Ovary (tissue), 9 donors: ENCODE measurements around the gene GRK3. TPM values are rescaled to one million over a fixed set of nuclear protein-coding genes. Genes with fewer than 3 reads are reported as not detected.

Source experiments
- DNase-seq, 5 donors: peaks; one replicate each; pipeline ENCODE4 v3.0.0-alpha.2; 2019 to 2020
- H3K27ac ChIP-seq, 2 donors: fragments of 200-600 bp; one replicate each; pipeline versions ENCODE4 v1.5.1 to v1.8.0; 2019 to 2022
- H3K27me3 ChIP-seq: fragments of 200-600 bp; one replicate; pipeline ENCODE4 v1.8.0; 2022
- H3K36me3 ChIP-seq: fragments of 200-600 bp; sonication (generic); one replicate; pipeline ENCODE4 v1.5.1; 2019
- H3K4me1 ChIP-seq: one replicate; pipeline ENCODE4 v1.8.1; 2013; ENCODE audit warnings: mild to moderate bottlenecking, moderate library complexity; ENCODE audit not compliant: insufficient read depth
- H3K4me3 ChIP-seq: fragments of 200-600 bp; sonication (generic); one replicate; pipeline ENCODE4 v1.5.1; 2017
- H3K9me3 ChIP-seq, 2 donors: fragments of 200-600 bp in 1 of 2; sonication (generic) in 1 of 2; one replicate each; pipeline versions ENCODE4 v1.5.1 to v1.8.1; 2013 to 2019; ENCODE audit warnings: mild to moderate bottlenecking in 1 of 2, moderate library complexity in 1 of 2
- EP300 ChIP-seq: sonication (generic); formaldehyde crosslinking; IDR thresholded peaks from one replicate; pipeline ENCODE4 v1.6.1; 2017; ENCODE audit warnings: antibody characterized with exemption
- POLR2A ChIP-seq: fragments of 450-650 bp; IDR thresholded peaks from one replicate; pipeline ENCODE4 v1.6.1; 2017; ENCODE audit warnings: antibody characterized with exemption, mild to moderate bottlenecking, moderate library complexity
- WGBS, 3 donors: extraction: QIAGEN DNeasy Blood & Tissue Kit in 1 of 3; methylation state at CpG; one replicate each; pipeline versions ENCODE4 v1.1.5 to v1.1.7; 2013 to 2017; 5-methylcytosine and 5-hydroxymethylcytosine counted together
- intact Hi-C, 4 donors: fragments of 100-400 bp; cut with DNase I; formaldehyde crosslinking; loops; one replicate each; pipeline versions ENCODE4 v1.11.0 to v1.15.1; 2022 to 2023
- polyA plus RNA-seq, 2 donors: library from polyadenylated mRNA; stranded (reverse); fragments of 200-250 nt in 1 of 2; fragments of 350-450 nt in 1 of 2; fragmentation: Illumina TruSeq in 1 of 2; extraction: RNeasy Lipid Tissue Mini Kit (QIAGEN cat#74804) in 1 of 2; gene quantifications; one replicate each; pipeline ENCODE4 v1.2.3, GENCODE V29; 2013 to 2014
- total RNA-seq, 7 donors: library from RNA; depleted of rRNA in 2 of 7; stranded (reverse); fragments of >200 nt in 2 of 7; fragmentation: NEBNext Ultra II Directional in 3 of 7; extraction: Animal tissue kit (Norgen Biotek cat#: 25700) in 3 of 7; gene quantifications; one replicate each; pipeline versions ENCODE4 v1.1.0 to v1.2.4, GENCODE V29; 2016 to 2023
- TF ChIP-seq, protein P1 (sequence below), 3 donors: fragments of 450-650 bp in 2 of 3; fragments of 200-600 bp in 1 of 3; IDR thresholded peaks; one replicate each; pipeline versions ENCODE4 v1.5.1 to v1.8.0; 2016 to 2022; ENCODE audit warnings: antibody characterized with exemption in 3 of 3, mild to moderate bottlenecking in 1 of 3
- donor health status: DM: no; HTN: no; CAD: no; lungs with moderate emphysema.
- donor health status: DM: no; HTN: no; CAD: no.
- donor health status: Bipolar disorder and iron deficiency.
- donor health status: DM: yes; HTN: yes; CAD: no.
- donor health status: DM: no; HTN: no; CAD: no.
- donor health status: DM: yes; HTN: yes; CAD: no.

The GRK3 gene
- total and polyA plus RNA-seq, 9 donors = 1.0 to 14.8 (median 9.4) TPM

DNA sequence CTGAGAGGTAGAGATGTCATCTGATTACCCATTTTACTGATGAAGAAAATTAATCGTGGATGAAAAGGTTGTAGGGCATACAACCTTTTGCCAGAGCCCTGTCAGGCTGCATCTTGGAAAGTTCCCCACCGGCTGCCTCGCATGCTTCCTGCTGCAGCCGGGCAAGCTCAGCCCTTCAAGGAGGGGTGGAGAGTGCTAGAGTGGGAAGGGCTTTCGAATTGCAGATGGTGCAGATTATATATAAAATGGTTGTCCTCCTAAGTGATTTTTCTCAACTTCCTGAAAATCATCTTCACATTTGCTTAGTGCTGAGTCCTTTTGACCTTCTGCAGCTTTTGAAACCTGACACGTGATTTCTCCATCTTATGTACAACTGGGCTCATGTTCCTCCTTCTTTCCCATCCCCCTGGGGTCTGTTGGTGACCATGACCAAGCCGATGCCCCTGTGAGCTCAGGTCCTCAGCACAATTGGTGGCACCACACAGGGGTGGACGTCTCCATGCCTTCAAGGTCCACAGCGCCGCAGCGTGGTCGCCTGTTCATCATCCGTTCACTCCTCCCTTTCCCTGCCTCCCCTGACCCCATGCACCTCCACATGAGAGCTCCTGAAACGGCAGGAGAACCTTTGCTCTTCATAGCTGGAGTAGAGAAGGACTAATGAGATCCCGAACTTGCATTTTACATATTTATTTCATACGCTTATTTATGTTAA is 129.9 kb downstream of the GRK3 start:
- no peak overlapping the region for H3K27ac ChIP-seq
- no peak for TF ChIP-seq POLR2A
- TF ChIP-seq, protein P1, sequence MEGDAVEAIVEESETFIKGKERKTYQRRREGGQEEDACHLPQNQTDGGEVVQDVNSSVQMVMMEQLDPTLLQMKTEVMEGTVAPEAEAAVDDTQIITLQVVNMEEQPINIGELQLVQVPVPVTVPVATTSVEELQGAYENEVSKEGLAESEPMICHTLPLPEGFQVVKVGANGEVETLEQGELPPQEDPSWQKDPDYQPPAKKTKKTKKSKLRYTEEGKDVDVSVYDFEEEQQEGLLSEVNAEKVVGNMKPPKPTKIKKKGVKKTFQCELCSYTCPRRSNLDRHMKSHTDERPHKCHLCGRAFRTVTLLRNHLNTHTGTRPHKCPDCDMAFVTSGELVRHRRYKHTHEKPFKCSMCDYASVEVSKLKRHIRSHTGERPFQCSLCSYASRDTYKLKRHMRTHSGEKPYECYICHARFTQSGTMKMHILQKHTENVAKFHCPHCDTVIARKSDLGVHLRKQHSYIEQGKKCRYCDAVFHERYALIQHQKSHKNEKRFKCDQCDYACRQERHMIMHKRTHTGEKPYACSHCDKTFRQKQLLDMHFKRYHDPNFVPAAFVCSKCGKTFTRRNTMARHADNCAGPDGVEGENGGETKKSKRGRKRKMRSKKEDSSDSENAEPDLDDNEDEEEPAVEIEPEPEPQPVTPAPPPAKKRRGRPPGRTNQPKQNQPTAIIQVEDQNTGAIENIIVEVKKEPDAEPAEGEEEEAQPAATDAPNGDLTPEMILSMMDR (IDR thresholded peaks at IDR 0.05) = no peak
- no peak for DNase-seq
- no peaks in the 10 kb centered on the region for H3K4me1 ChIP-seq
- no peaks in the 10 kb centered on the region for H3K27me3 ChIP-seq
- H3K36me3 ChIP-seq = no peaks in the 10 kb centered on the region
- no peaks in the 10 kb centered on the region for H3K9me3 ChIP-seq
- no peak overlapping the region for H3K4me3 ChIP-seq
- 90 to 93% (median 92%) methylated on average over 16 of the region's 16 CpGs for WGBS, 3 donors
- intact Hi-C loops = loop anchor here in 1 of 4 donors (10.0 kb wide), 1 partner anchor 140 kb away; no protein-coding TSS in a partner anchor

DNA sequence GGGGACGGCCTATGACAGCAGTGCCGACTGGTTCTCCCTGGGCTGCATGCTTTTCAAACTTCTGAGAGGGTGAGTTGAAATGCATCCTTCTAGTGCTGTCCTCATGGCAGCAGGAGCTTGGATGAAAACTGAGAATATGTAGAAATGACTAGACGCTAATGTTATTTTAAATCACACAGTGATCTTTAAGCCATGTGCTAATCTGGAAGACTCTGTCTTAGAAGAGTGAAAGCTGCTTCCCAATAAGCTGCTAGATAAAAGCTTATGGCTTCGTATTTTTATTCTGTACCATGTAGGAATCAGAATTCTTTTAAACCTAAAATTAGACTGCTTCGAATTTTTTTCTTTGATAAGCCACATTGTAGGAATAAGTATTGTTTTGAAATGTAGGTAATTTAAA is 130.7 kb downstream of the GRK3 start:
- Histone ChIP-seq H3K27ac (no peak overlapping the region), H3K4me1 (no peaks in the 10 kb centered on the region), H3K27me3 (no peaks in the 10 kb centered on the region), H3K9me3 (no peaks in the 10 kb centered on the region), H3K4me3 (no peak overlapping the region), H3K36me3 (no peaks in the 10 kb centered on the region)
- TF ChIP-seq EP300 (no peak), POLR2A (no peak)
- TF ChIP-seq, protein P1 (IDR thresholded peaks at IDR 0.05) = no peak
- no peak for DNase-seq
- 76 to 86% (median 76%) methylated on average over 5 of the region's 5 CpGs for WGBS, 3 donors
- intact Hi-C loops = loop anchor here in 1 of 4 donors (10.0 kb wide), 1 partner anchor 140 kb away; no protein-coding TSS in a partner anchor

DNA sequence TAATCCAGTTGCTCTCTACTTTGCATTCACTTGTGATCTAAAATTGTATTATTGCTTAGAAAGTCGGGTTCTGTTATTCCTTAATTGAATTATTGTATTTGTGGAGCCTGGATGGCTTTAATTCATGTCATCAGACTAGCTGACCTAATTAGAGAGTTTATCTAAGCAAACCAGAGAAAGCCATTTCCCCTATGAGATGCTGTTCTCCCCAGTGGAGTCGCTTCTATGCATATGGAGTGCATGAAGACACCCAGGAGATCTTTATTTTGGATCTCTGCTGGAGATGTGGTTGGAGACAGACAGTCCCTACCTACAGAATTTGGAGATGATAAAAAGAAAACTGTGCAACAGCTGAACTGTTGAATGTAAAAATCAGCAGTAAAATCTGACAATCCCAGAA is 132.3 kb downstream of the GRK3 start:
- no peak overlapping the region for H3K27ac ChIP-seq
- TF ChIP-seq, protein P1 (IDR thresholded peaks at IDR 0.05) = no peak
- no peak for TF ChIP-seq POLR2A
- TF ChIP-seq EP300 = no peak
- no peaks in the 10 kb centered on the region for H3K36me3 ChIP-seq
- WGBS, 3 donors = 77 to 87% (median 80%) methylated on average over 2 of the region's 2 CpGs
- H3K4me1 ChIP-seq = no peaks in the 10 kb centered on the region
- intact Hi-C loops = loop anchor here in 2 of 4 donors (1.0 to 10.0 kb wide), 2 partner anchors 48 to 142 kb away; no protein-coding TSS in a partner anchor
- DNase-seq = no peak
- H3K27me3 ChIP-seq = no peaks in the 10 kb centered on the region
- H3K4me3 ChIP-seq = no peak overlapping the region
- no peaks in the 10 kb centered on the region for H3K9me3 ChIP-seq

DNA sequence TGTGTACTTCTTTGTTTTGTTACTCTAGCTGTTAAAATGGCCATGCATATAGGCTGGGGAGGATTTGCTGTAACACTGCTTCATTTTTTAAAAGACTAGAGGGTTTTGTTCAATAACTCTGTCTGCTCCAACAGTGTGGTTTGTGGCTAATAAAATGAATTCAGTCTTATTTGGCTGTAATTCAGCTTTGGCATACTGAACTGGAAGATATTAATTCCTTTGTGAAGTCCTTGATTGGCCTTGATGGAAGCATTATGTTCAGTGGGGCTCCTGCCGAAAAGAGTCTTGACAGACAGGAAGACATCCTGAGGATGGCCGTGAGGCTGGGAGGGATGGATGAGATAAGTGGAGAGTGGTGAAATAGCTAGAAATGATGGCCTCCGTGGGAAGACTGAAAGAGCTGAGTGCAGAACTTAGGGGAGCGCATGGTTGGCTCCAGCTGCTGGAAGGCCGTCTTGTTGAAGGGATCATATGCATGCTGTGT is 132.7 kb downstream of the GRK3 start:
- H3K27me3 ChIP-seq = no peaks in the 10 kb centered on the region
- H3K36me3 ChIP-seq = no peaks in the 10 kb centered on the region
- H3K4me3 ChIP-seq = no peak overlapping the region
- intact Hi-C loops = loop anchor here in 2 of 4 donors (1.0 to 10.0 kb wide), 2 partner anchors 47 to 142 kb away; no protein-coding TSS in a partner anchor
- WGBS, 3 donors = 63 to 70% (median 66%) methylated on average over 5 of the region's 5 CpGs
- H3K27ac ChIP-seq = no peak overlapping the region
- H3K4me1 ChIP-seq = no peaks in the 10 kb centered on the region
- TF ChIP-seq EP300 = no peak
- no peak for TF ChIP-seq POLR2A
- TF ChIP-seq, protein P1 (IDR thresholded peaks at IDR 0.05) = no peak
- no peaks in the 10 kb centered on the region for H3K9me3 ChIP-seq
- DNase-seq = no peak
